ENCODE results near the gene ITGA2. TPM values are rescaled to one million over a fixed set of nuclear protein-coding genes. Genes with fewer than 3 reads are reported as not detected.

The ITGA2 gene
- total and polyA plus RNA-seq, 2 donors (not counting 1 experiment from before 2014, with no cell fraction given): not detected

DNA sequence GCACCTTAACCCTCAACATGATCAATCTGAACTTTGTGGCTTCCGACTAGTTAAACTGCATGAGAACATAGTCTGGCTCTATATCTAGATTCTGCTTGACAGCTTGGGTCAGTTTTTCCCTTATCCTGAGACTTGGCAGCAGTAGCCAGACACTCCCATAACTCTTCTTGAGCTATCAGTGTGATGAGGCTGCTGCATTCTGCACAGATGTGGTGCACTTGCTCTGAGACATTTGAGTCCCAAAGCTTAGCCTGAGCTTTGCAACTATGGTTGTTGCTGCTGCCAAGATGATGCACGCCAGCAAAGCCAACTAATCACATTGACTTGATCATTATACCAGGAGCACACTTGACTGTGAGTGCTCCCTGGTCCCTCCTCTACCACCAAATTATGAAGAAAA, 84.2 kb downstream of the ITGA2 start:
- H3K36me3 ChIP-seq (replicated peaks in 1 of 2; ENCODE audit: control extremely low read depth in 1 of 2, control insufficient read depth in 1 of 2, extremely low read depth in 1 of 2, insufficient read depth in 2 of 2, low read length in 1 of 2): no peaks in the 10 kb centered on the region
- no peaks in the 10 kb centered on the region for H3K9me3 ChIP-seq (ENCODE audit: control extremely low read depth in 1 of 3, control insufficient read depth in 2 of 3, insufficient read depth in 1 of 3, low read length in 2 of 3)
- no peak overlapping the region for H3K9ac ChIP-seq (ENCODE audit: low read length)
- ATAC-seq (ENCODE audit: low read depth) (no peak), DNase-seq (no peak)
- H3K27me3 ChIP-seq (replicated peaks in 1 of 4; ENCODE audit: control extremely low read depth in 1 of 4, control insufficient read depth in 3 of 4, insufficient read depth in 4 of 4, low read length in 3 of 4): no peaks in the 10 kb centered on the region
- no peaks in the 10 kb centered on the region for H3K9me3 Mint-ChIP-seq (ENCODE audit: insufficient read depth)
- no peak overlapping the region for H3K27ac Mint-ChIP-seq
- H4K20me1 ChIP-seq (ENCODE audit: control insufficient read depth, insufficient read depth, low read length, poor library complexity, severe bottlenecking): no peaks in the 10 kb centered on the region
- no peaks in the 10 kb centered on the region for H3K4me1 Mint-ChIP-seq
- ChIA-PET POLR2A (no interaction called here), CTCF (no interaction called here)
- H3K27me3 Mint-ChIP-seq: peaks cover 16% of the 10 kb centered on the region
- no peak overlapping the region for H3K27ac ChIP-seq (ENCODE audit: low read length in 2 of 2)
- H3K4me2 ChIP-seq (replicated peaks; ENCODE audit: low read depth, low read length, poor library complexity, severe bottlenecking): no peak overlapping the region
- intact Hi-C loops (cut with micrococcal nuclease): no loop called here
- no peak for TF ChIP-seq EZH2 (IDR thresholded peaks at IDR 0.05; ENCODE audit: borderline replicate concordance, insufficient read depth, low read depth, low read length, poor library complexity, severe bottlenecking)
- TF ChIP-seq, protein P1, sequence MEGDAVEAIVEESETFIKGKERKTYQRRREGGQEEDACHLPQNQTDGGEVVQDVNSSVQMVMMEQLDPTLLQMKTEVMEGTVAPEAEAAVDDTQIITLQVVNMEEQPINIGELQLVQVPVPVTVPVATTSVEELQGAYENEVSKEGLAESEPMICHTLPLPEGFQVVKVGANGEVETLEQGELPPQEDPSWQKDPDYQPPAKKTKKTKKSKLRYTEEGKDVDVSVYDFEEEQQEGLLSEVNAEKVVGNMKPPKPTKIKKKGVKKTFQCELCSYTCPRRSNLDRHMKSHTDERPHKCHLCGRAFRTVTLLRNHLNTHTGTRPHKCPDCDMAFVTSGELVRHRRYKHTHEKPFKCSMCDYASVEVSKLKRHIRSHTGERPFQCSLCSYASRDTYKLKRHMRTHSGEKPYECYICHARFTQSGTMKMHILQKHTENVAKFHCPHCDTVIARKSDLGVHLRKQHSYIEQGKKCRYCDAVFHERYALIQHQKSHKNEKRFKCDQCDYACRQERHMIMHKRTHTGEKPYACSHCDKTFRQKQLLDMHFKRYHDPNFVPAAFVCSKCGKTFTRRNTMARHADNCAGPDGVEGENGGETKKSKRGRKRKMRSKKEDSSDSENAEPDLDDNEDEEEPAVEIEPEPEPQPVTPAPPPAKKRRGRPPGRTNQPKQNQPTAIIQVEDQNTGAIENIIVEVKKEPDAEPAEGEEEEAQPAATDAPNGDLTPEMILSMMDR (IDR thresholded peaks at IDR 0.05): no peak
- H3K4me3 Mint-ChIP-seq: no peak overlapping the region
- H2AFZ ChIP-seq (ENCODE audit: insufficient read depth, low read depth, low read length, poor library complexity, severe bottlenecking): no peak overlapping the region
- no peaks in the 10 kb centered on the region for H3K79me2 ChIP-seq (ENCODE audit: control insufficient read depth, insufficient read depth, low read length)
- 100% methylated on average over 1 of the region's 2 CpGs for WGBS (ENCODE audit: insufficient coverage)
- no peaks in the 10 kb centered on the region for H3K4me1 ChIP-seq (ENCODE audit: control insufficient read depth in 2 of 2, insufficient read depth in 2 of 2, low read length in 2 of 2)
- no peak overlapping the region for H3K4me3 ChIP-seq (ENCODE audit: control extremely low read depth in 1 of 5, extremely low read depth in 1 of 5, insufficient read depth in 1 of 5, low read depth in 2 of 5, low read length in 4 of 5)

- H3K36me3 ChIP-seq (replicated peaks in 1 of 2; ENCODE audit: control extremely low read depth in 1 of 2, control insufficient read depth in 1 of 2, extremely low read depth in 1 of 2, insufficient read depth in 2 of 2, low read length in 1 of 2): no peaks in the 10 kb centered on the region
- no peak overlapping the region for H3K4me3 Mint-ChIP-seq
- no peaks in the 10 kb centered on the region for H4K20me1 ChIP-seq (ENCODE audit: control insufficient read depth, insufficient read depth, low read length, poor library complexity, severe bottlenecking)
- POLR2A ChIA-PET: no interaction called here
- no peaks in the 10 kb centered on the region for H3K4me1 Mint-ChIP-seq
- WGBS (ENCODE audit: insufficient coverage): 71% methylated on average over 1 of the region's 2 CpGs
- CTCF ChIA-PET: no interaction called here
- H3K4me3 ChIP-seq (ENCODE audit: control extremely low read depth in 1 of 5, extremely low read depth in 1 of 5, insufficient read depth in 1 of 5, low read depth in 2 of 5, low read length in 4 of 5): no peak overlapping the region
- H3K4me1 ChIP-seq (ENCODE audit: control insufficient read depth in 2 of 2, insufficient read depth in 2 of 2, low read length in 2 of 2): no peaks in the 10 kb centered on the region
- no peaks in the 10 kb centered on the region for H3K9me3 Mint-ChIP-seq (ENCODE audit: insufficient read depth)
- intact Hi-C loops (cut with micrococcal nuclease): no loop called here
- DNase-seq (no peak), ATAC-seq (ENCODE audit: low read depth) (no peak)
- no peaks in the 10 kb centered on the region for H3K27me3 ChIP-seq (replicated peaks in 1 of 4; ENCODE audit: control extremely low read depth in 1 of 4, control insufficient read depth in 3 of 4, insufficient read depth in 4 of 4, low read length in 3 of 4)
- TF ChIP-seq EZH2 (IDR thresholded peaks at IDR 0.05; ENCODE audit: borderline replicate concordance, insufficient read depth, low read depth, low read length, poor library complexity, severe bottlenecking): no peak
- TF ChIP-seq, protein P1 (IDR thresholded peaks at IDR 0.05): no peak
- H3K27ac ChIP-seq (ENCODE audit: low read length in 2 of 2): no peak overlapping the region
- no peaks in the 10 kb centered on the region for H3K79me2 ChIP-seq (ENCODE audit: control insufficient read depth, insufficient read depth, low read length)
- no peak overlapping the region for H2AFZ ChIP-seq (ENCODE audit: insufficient read depth, low read depth, low read length, poor library complexity, severe bottlenecking)
- no peaks in the 10 kb centered on the region for H3K9me3 ChIP-seq (ENCODE audit: control extremely low read depth in 1 of 3, control insufficient read depth in 2 of 3, insufficient read depth in 1 of 3, low read length in 2 of 3)
- H3K4me2 ChIP-seq (replicated peaks; ENCODE audit: low read depth, low read length, poor library complexity, severe bottlenecking): no peak overlapping the region
- no peak overlapping the region for H3K9ac ChIP-seq (ENCODE audit: low read length)
- H3K27ac Mint-ChIP-seq: no peak overlapping the region
- H3K27me3 Mint-ChIP-seq: peaks cover 16% of the 10 kb centered on the region
Observed at GRCh38 chr5:53076014-53076583, 86.9 kb downstream of the ITGA2 start.

Measured in B cell (primary cell).